ENCODE measurements around the gene IL1RAP. TPM values are rescaled to one million over a fixed set of nuclear protein-coding genes. Genes with fewer than 3 reads are reported as not detected.
A peak's percentile ranks its signal among the peaks of the same experiment; 100 is the strongest.

The IL1RAP gene
- total RNA-seq, 2 donors from 2014 or later: 5.3 to 5.4 TPM

- ATAC-seq (no peak), DNase-seq (peak in 1 of 4 donors; percentile 20)
- Histone ChIP-seq H3K27me3 (no peaks in the 10 kb centered on the region), H3K4me3 (no peak overlapping the region), H3K4me1 (no peaks in the 10 kb centered on the region), H3K27ac (no peak overlapping the region), H3K36me3 (replicated peaks in 1 of 2; ENCODE audit: insufficient read depth in 1 of 2, low read depth in 2 of 2) (no peaks in the 10 kb centered on the region), H3K9me3 (no peaks in the 10 kb centered on the region)
- intact Hi-C loops (cut with DNase I): no loop called here
- TF ChIP-seq, protein P1, sequence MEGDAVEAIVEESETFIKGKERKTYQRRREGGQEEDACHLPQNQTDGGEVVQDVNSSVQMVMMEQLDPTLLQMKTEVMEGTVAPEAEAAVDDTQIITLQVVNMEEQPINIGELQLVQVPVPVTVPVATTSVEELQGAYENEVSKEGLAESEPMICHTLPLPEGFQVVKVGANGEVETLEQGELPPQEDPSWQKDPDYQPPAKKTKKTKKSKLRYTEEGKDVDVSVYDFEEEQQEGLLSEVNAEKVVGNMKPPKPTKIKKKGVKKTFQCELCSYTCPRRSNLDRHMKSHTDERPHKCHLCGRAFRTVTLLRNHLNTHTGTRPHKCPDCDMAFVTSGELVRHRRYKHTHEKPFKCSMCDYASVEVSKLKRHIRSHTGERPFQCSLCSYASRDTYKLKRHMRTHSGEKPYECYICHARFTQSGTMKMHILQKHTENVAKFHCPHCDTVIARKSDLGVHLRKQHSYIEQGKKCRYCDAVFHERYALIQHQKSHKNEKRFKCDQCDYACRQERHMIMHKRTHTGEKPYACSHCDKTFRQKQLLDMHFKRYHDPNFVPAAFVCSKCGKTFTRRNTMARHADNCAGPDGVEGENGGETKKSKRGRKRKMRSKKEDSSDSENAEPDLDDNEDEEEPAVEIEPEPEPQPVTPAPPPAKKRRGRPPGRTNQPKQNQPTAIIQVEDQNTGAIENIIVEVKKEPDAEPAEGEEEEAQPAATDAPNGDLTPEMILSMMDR (IDR thresholded peaks at IDR 0.05): no peak
- TF ChIP-seq POLR2A (IDR thresholded peaks at IDR 0.05): no peak
- WGBS, 2 donors: 65 to 86% methylated on average over 2 of the region's 2 CpGs
Observed at GRCh38 chr3:190558796-190559195, 44.9 kb downstream of the IL1RAP start.

- no peak overlapping the region for H3K27ac ChIP-seq
- no peak for ATAC-seq
- no peaks in the 10 kb centered on the region for H3K9me3 ChIP-seq
- intact Hi-C loops (cut with DNase I): no loop called here
- TF ChIP-seq, protein P1 (IDR thresholded peaks at IDR 0.05): no peak
- TF ChIP-seq POLR2A (IDR thresholded peaks at IDR 0.05): no peak
- no peak for DNase-seq
- no peaks in the 10 kb centered on the region for H3K36me3 ChIP-seq (replicated peaks in 1 of 2; ENCODE audit: insufficient read depth in 1 of 2, low read depth in 2 of 2)
- H3K4me1 ChIP-seq: no peaks in the 10 kb centered on the region
- H3K4me3 ChIP-seq: no peak overlapping the region
- no peaks in the 10 kb centered on the region for H3K27me3 ChIP-seq
- WGBS, 2 donors: 90 to 95% methylated on average over 11 of the region's 11 CpGs
Observed at GRCh38 chr3:190560013-190560895, 46.4 kb downstream of the IL1RAP start.

DNA sequence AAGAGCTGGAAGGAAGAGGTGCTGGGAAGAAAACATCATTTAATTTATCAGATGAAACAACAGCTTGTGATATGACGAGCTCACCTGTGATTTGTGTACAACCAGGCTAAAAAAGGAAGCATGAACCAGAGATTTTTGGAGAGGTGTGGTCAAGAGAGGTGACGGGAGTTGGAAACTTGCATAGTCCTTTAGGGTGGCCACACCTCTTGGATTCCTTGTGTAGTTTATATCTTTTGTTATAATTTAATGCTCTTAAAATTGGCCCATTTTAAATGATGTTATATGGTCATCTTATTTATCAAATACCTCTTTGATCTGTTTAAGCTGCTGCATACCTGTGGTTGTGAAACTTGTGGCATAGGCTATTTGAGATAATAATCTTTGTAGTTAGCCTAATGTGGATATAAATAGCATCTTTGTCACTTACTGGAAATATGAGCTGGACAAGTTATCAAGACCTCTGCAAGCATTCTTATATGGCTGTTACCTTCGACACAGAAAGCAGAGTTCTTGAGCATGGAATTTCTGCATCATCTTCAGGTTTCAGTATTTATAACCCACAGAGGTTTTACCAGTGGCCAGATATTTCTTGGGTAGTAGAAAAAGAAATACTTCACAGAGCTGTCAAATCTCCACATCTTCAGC is 49.1 kb downstream of the IL1RAP start:
- H3K4me3 ChIP-seq: no peak overlapping the region
- intact Hi-C loops (cut with DNase I): no loop called here
- TF ChIP-seq POLR2A (IDR thresholded peaks at IDR 0.05): no peak
- TF ChIP-seq, protein P1 (IDR thresholded peaks at IDR 0.05): no peak
- no peaks in the 10 kb centered on the region for H3K27me3 ChIP-seq
- DNase-seq (no peak), ATAC-seq (no peak)
- no peaks in the 10 kb centered on the region for H3K4me1 ChIP-seq
- WGBS, 2 donors: 79 to 90% methylated on average over 3 of the region's 3 CpGs
- no peaks in the 10 kb centered on the region for H3K36me3 ChIP-seq (replicated peaks in 1 of 2; ENCODE audit: insufficient read depth in 1 of 2, low read depth in 2 of 2)
- no peaks in the 10 kb centered on the region for H3K9me3 ChIP-seq
- no peak overlapping the region for H3K27ac ChIP-seq

DNA sequence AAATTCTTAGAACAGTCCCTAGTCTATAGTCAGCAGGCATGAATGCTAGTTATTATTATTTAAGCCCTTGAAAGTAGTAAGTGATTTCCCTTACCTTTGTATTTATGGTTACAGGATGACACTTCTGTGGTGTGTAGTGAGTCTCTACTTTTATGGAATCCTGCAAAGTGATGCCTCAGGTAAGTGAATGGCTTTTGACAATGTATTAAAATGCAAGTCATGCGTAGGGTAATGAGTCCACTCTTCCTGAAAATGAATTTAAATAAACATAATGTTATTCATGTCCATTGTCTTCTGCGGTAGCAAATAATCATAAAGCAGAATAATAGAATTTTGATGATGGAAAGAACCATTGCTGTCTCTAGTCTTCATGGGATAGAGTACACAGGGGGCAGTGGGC is 50.3 kb downstream of the IL1RAP start:
- H3K27ac ChIP-seq: no peak overlapping the region
- H3K36me3 ChIP-seq (replicated peaks in 1 of 2; ENCODE audit: insufficient read depth in 1 of 2, low read depth in 2 of 2): no peaks in the 10 kb centered on the region
- H3K9me3 ChIP-seq: no peaks in the 10 kb centered on the region
- TF ChIP-seq, protein P1 (IDR thresholded peaks at IDR 0.05): no peak
- no peak for TF ChIP-seq POLR2A (IDR thresholded peaks at IDR 0.05)
- intact Hi-C loops (cut with DNase I): no loop called here
- no peak for DNase-seq
- no peaks in the 10 kb centered on the region for H3K4me1 ChIP-seq
- H3K4me3 ChIP-seq: no peak overlapping the region
- no peaks in the 10 kb centered on the region for H3K27me3 ChIP-seq
- no peak for ATAC-seq
- 96 to 97% methylated on average over 2 of the region's 2 CpGs for WGBS, 2 donors

Data from body of pancreas (tissue), 4 donors.